ENCODE data around the gene UBR2.

UBR2 gene

DNA sequence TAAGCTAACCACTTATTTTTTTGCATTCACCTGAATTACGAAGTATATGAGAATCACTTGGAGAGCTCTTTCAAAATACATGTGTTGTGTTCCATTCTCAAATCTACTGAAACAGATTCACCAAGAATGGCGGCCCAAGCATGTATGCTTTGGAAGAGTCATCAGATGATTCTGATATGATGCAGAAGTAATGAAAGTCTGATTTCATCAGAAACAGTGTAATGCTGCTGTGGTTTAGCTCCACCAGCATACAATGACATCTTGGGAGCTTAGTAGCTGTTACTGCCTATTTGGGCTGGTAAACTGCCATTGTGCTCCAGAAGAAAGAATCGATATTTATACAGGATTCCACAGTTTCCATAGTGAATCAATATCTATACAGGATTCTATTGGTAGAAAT lies 52.9 kb downstream of the UBR2 start:
- in situ Hi-C loops (cut with HindIII; ENCODE audit: low sequenced_read_pairs): no loop called here

DNA sequence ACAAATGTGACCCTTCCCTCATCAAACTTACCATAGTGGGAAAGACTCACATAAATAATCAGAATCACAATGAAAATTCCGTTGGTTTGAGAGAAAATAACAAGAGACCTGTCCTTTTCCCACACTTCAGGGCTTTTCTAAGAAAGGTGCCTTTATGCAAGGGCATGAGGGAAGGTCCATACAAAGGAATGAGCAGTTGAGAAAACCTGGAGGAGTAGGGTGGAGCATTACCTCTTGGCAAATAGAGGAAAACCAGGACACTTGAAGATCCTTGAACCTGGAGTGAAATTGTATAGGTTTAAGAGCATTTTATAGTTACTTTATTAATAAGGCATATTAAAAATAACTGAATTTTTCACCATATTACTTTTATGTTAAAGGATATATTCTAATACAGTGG lies 54.3 kb downstream of the UBR2 start:
- in situ Hi-C loops (cut with HindIII; ENCODE audit: low sequenced_read_pairs): no loop called here

- in situ Hi-C loops (cut with HindIII; ENCODE audit: low sequenced_read_pairs): no loop called here
These were observed 54.9 kb downstream of the UBR2 start for GRCh38 chr6:42618686-42619085.

- in situ Hi-C loops (cut with HindIII; ENCODE audit: low sequenced_read_pairs): no loop called here
These were observed 56.1 kb downstream of the UBR2 start for GRCh38 chr6:42619963-42620362.

DNA sequence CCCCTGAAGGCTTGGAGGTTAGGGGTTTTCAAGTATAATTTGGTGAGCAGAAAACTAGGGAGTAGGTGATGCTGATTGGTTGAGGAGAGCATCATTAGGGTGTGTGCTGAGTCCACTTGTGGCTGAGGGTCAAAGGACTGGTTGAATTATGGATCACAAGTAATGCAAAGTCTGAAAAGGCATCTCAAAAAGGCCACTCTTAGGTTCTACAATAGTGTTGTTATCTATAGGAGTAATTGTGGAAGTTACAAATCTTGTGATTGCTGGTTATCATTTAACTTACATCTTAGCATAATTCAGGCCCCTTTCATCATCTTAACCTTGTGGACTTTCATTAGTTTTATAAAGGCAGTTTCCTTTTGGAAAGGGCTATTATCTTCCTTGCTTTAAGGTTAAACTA lies 60.8 kb downstream of the UBR2 start:
- in situ Hi-C loops (cut with HindIII; ENCODE audit: low sequenced_read_pairs): no loop called here

DNA sequence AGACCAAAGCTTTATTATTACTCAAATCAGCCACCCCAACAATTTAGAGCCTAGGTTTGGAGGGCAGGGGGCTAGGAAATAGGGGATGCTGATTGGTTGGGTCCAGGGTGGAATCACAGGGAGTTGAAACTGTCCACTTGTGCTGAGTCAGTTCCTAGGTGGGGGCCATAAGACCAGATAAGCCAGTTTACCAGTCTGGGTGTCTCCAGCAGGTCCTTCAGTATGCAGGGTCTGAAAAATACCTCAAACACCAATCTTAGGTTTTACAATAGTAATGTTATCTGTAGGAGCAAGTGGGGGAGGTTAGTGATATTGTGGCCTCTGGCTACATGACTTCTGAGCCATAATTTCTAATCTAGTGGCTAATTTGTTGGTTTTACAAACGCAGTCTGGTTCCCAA lies 63.2 kb downstream of the UBR2 start:
- in situ Hi-C loops (cut with HindIII; ENCODE audit: low sequenced_read_pairs): no loop called here

DNA sequence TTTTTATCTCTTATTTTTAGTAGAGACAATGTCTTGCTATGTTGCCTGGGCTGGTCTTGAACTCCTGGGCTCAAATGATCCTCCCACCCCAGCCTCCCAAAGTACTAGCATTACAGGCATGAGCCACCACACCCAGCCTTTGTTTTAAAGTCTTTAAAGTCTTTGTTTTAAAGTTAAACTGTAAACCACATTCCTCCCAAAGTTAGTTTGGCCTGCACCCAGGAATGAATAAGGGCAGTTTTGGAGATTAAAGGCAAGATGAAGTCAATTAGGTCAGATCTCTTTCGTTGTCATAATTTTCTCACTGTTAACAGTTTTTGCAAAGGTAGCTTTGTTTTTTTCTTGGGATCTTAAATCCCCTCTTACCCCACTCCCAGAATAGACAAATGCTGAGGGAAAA lies 63.8 kb downstream of the UBR2 start:
- in situ Hi-C loops (cut with HindIII; ENCODE audit: low sequenced_read_pairs): no loop called here

DNA sequence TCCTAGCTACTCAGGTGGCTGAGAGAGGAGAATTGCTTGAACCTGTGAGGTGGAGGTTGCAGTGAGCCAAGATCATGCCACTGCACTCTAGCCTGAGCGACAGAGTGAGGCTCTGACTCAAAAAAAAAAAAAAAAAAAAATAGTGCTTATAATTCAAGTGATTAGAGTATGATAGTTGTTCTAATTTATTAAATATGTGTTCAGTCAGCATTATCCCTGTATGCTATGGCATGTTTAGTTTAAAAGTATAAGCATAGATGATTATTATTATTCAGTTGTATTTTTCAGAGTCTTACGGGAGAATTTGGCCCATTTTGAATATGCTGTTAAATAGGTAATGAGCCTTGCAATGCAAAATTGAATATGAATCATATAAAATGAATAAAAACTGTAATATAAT lies 64.8 kb downstream of the UBR2 start:
- in situ Hi-C loops (cut with HindIII; ENCODE audit: low sequenced_read_pairs): no loop called here

DNA sequence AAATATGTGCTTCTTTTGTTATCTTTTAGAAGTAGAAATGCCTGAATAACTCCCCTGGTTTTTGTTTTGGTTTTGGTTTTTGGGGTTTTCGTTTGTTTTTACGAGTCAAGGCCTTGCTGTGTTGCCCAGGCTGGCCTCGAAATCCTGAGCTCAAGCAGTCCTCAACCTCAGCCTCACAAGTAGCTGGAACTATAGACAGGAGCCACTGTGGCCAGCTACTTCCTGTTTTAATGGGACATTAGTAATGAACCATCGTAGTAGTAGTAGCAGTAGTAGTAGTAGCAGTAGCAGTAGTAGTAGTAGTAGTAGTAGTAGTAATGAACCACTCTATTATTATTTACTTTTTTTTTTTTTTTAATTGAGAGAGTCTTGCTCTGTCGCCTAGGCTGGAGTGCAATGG lies 66.0 kb downstream of the UBR2 start:
- in situ Hi-C loops (cut with HindIII; ENCODE audit: low sequenced_read_pairs): no loop called here

DNA sequence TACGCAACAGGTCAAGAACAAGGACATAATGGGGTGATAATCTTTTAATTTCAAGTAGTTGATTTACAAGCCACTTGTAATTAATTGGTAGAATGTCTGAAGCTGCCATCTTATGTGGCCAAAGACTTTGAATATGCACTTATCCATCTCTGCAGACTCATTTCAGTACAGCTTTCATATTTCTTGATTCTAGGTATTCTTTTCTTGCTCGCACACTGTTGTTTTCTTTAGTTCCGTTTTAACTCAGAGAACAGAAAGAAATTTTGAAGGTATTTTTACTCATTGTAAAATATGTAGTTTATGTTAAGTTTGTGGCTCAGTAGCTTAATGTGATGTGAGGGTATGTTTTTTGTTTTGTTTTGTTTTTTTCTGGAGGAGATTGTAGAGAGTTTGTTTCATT lies 73.9 kb downstream of the UBR2 start:
- in situ Hi-C loops (cut with HindIII; ENCODE audit: low sequenced_read_pairs): no loop called here

DNA sequence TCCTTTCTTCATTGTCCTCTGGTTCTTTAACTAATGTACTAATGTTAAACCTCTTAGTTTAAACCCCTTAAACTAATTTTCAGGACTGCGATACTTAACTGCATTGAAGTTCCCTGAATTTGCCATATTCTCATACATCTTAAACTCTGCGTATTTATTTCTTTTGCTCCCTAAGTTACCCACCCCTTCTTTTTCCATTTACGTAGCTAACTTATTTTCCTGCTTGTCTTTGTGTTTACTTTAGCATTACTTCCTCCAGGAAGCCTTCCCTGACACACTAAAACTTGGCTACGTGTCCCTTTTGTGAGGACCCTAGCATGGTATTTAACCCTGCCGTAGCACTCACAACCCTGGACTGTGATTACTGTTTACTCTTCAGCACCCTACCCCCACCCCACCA lies 79.0 kb downstream of the UBR2 start:
- in situ Hi-C loops (cut with HindIII; ENCODE audit: low sequenced_read_pairs): no loop called here

DNA sequence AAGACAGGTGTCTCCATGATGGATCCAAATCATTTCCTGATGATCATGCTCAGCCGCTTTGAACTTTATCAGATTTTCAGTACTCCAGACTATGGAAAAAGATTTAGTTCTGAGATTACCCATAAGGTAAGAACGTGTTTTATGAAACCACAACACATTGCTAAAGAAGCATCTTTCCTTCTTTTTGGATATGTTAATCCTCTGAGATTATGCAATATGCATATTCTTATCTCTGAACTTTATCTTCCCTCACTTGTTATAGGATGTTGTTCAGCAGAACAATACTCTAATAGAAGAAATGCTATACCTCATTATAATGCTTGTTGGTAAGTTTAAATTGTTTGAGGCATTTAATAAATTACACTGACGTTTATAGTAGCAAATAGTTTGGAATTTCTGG lies 80.4 kb downstream of the UBR2 start:
- in situ Hi-C loops (cut with HindIII; ENCODE audit: low sequenced_read_pairs): no loop called here

DNA sequence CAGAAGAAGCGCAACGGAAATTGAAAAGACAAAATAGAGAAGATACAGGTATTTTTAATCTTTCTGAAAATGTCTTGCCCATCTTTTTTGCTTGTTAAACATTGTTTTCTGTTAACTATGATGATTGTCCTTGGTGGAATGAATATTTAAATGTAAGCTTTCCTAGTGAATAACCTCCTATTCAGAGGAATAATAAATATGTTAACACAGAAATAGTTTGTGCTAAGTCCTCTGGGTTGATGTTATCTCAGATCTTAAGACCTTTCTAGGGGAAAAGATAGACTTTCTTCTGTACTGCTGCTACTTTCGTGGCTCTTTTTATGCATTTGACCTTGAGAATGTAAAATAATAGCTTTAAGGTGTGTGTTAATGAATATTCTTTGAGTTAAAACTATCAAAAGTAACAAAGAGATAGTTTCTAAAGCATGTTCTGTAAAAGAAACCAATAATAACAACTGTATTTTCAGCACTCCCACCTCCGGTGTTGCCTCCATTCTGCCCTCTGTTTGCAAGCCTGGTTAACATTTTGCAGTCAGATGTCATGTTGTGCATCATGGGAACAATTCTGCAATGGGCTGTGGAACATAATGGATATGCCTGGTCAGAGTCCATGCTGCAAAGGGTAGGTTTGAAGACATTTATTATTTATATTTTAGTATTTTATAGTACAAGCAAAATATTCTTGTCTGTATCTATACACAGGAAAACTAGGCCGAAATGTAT lies 88.4 kb downstream of the UBR2 start:
- in situ Hi-C loops (cut with HindIII; ENCODE audit: low sequenced_read_pairs): loop anchor here (5.0 to 25.0 kb wide), 3 partner anchors 40 to 210 kb away; partner anchors contain the start of gene TBCC

DNA sequence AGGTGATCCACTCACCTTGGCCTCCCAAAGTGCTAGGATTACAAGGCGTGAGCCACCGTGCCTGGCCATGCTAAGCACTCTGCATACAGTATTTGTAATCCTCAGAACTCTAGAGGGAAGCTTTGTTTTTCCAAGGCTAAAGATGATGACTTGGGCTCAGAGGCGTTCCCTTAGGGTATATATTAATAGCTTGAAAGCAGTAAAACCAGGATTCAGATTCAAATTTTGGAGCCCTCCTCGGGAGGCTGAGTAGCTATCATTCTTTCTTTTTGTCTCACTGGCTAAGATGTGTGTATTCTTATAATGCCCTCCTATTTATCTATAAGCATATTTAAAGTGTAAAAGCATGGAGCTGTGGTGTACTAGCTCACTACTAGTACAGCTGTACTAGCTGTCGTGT lies 90.0 kb downstream of the UBR2 start:
- in situ Hi-C loops (cut with HindIII; ENCODE audit: low sequenced_read_pairs): loop anchor here (5.0 to 25.0 kb wide), 3 partner anchors 38 to 208 kb away; partner anchors contain the start of gene TBCC

- in situ Hi-C loops (cut with HindIII; ENCODE audit: low sequenced_read_pairs): loop anchor here (25.0 kb wide), 1 partner anchor 202 kb away; no protein-coding TSS in a partner anchor
These were observed 96.0 kb downstream of the UBR2 start for GRCh38 chr6:42659806-42660205.

- in situ Hi-C loops (cut with HindIII; ENCODE audit: low sequenced_read_pairs): loop anchor here (25.0 kb wide), 1 partner anchor 201 kb away; no protein-coding TSS in a partner anchor
These were observed 97.8 kb downstream of the UBR2 start for GRCh38 chr6:42661540-42662153.

GRCh38 chr6:42664718-42665117 lies 100.9 kb downstream of the UBR2 start:
- in situ Hi-C loops (cut with HindIII; ENCODE audit: low sequenced_read_pairs): loop anchor here (25.0 kb wide), 1 partner anchor 198 kb away; no protein-coding TSS in a partner anchor

GRCh38 chr6:42674368-42674767 lies 110.5 kb downstream of the UBR2 start:
- in situ Hi-C loops (cut with HindIII; ENCODE audit: low sequenced_read_pairs): loop anchor here (25.0 kb wide), 1 partner anchor 188 kb away; no protein-coding TSS in a partner anchor

- in situ Hi-C loops (cut with HindIII; ENCODE audit: low sequenced_read_pairs): loop anchor here (25.0 kb wide), 1 partner anchor 188 kb away; no protein-coding TSS in a partner anchor
These were observed 111.0 kb downstream of the UBR2 start for GRCh38 chr6:42674780-42675179.

DNA sequence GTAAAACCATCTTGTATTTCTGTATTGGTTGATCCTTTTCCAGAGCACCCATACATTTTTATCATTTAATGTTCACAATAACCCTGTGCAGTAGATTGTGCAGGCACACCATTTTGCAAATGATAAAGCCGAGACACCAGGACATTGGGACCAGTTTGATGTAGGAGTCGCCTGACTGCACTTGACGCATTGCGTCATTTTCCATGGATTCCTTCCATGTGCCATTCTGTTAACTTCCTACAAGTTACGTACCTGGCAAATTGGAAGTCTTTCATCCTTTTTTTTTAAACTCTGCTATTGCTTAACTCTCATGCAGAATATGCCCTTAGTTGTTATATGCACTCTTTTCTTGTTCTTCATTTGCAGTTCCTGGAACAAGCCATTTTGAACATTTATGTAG lies 115.5 kb downstream of the UBR2 start:
- in situ Hi-C loops (cut with HindIII; ENCODE audit: low sequenced_read_pairs): no loop called here

DNA sequence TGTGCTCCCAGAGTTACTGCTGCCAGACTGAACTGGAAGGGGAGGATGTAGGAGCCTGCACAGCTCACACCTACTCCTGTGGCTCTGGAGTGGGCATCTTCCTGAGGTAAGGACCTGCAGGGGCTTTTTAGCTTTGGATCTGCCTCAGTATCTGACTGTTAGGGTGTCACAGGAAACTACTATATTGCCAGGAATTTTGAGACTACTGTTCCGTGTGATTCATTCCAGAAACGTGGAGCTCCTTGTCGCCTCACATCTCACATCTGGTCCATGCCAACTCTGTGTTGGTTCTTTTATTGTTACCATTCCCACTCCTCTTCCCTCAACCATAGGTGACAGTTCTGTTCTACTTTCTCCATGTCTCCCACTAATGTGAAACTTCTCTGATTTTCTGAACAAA lies 124.5 kb downstream of the UBR2 start:
- in situ Hi-C loops (cut with HindIII; ENCODE audit: low sequenced_read_pairs): no loop called here

DNA sequence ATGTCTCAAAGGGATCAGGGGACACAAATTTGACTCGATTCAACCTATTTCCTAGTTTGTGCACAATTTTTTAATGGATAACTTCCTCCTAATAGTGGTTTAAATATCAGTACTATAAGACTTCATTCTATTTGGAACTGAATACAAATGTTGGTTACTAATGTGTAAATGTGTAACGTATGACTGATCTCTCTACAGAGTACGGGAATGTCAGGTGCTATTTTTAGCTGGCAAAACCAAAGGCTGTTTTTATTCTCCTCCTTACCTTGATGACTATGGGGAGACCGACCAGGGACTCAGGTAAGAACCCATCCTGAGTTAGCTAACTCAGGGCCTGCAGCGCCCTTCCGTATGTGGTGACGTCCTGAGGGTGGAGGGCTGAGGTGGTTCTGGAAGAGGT lies 125.5 kb downstream of the UBR2 start:
- in situ Hi-C loops (cut with HindIII; ENCODE audit: low sequenced_read_pairs): no loop called here
